Mononuclear cell (primary cell): ENCODE data around the gene LDB2. TPM values are rescaled to one million over a fixed set of nuclear protein-coding genes. Genes with fewer than 3 reads are reported as not detected.
"Not testable (repeated sequence)": the region's sequence is repeated elsewhere in the genome, so short reads cannot be mapped to it uniquely, and the experiment has no call there.

Source experiments
- H3K27me3 ChIP-seq: 2 replicates; pipeline ENCODE4 v1.6.0; 2011; ENCODE audit warnings: low read length, control low read depth; ENCODE audit not compliant: insufficient read depth
- H3K4me1 ChIP-seq: 2 replicates; pipeline ENCODE4 v1.5.1; 2011; ENCODE audit warnings: mild to moderate bottlenecking, low read length, control low read depth; ENCODE audit not compliant: insufficient read depth
- H3K4me3 ChIP-seq: 2 replicates; pipeline ENCODE4 v1.5.1; 2011; ENCODE audit warnings: mild to moderate bottlenecking, low read length, moderate library complexity
- H3K9me3 ChIP-seq: 2 replicates; pipeline ENCODE4 v1.5.1; 2011; ENCODE audit warnings: low read depth, mild to moderate bottlenecking, control low read depth, low read length
- total RNA-seq: library from RNA; depleted of rRNA; stranded (reverse); fragments of >200 nt; gene quantifications from one replicate; pipeline ENCODE4 v1.2.3, GENCODE V29; 2012

Gene LDB2
- total RNA-seq, 1 donor, result 0.52 TPM

DNA sequence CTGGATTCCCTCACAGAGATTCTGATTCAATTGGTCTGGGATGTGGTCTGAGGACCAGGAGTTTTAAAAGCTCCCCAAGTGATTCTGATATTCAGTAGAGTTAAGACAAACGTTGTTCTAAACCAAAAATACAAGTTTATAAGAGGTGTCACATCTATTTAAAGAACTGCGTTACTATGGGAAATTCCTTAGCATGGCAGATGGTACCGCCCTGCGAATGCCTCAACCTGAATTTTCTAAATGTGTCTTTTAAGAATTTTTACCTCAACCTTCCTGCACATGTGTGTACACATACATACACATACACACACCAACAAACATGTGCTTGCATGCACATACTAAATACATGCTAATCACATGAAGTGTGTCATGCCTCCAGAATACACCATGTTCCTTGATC, 343.3 kb downstream of the LDB2 start:
- H3K4me1 ChIP-seq, result no peaks in the 10 kb centered on the region
- H3K4me3 ChIP-seq, result no peak overlapping the region
- no peaks in the 10 kb centered on the region for H3K27me3 ChIP-seq
- H3K9me3 ChIP-seq, result no peaks in the 10 kb centered on the region

DNA sequence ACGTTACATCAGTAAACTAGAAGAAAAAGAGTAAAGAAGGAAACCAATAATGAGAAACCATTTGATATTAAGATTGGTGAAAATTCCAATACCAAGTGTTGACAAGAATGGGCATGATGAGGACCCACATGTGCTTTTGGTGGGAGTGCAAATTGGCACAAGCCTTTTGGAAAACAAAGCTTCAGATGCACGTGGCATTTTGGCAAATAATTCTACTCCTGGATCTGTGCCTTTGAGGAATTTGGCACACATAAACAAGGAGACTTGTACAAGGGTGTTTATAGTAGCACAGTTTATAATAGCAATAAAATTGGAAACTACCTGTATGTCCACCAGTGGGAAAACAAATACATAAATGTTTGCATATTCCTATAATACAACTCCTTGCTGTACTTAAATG, 347.9 kb downstream of the LDB2 start:
- no peaks in the 10 kb centered on the region for H3K4me1 ChIP-seq

DNA sequence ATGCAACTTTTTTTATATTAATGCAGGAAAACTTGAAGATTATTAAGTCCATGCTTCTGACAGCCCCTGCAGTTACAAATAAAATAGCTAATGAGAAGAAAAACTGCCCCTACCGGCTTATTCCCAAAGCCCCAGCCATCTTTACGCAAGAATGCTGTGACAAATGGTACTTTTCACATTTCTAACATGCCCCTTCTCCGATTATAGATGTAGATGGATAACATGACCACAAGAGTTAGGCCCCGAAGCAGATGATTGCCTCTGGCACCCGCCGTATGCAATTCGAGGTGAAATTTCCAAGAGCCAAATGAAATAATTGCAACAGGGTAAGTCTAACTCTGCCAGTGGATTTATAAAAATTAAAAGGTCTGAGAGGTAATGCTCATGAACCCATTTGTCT, 352.8 kb downstream of the LDB2 start:
- no peaks in the 10 kb centered on the region for H3K4me1 ChIP-seq
- H3K9me3 ChIP-seq, result no peaks in the 10 kb centered on the region
- H3K27me3 ChIP-seq, result no peaks in the 10 kb centered on the region

More for the DNA sequence above, 347.9 kb downstream of the LDB2 start:
- H3K27me3 ChIP-seq, result no peaks in the 10 kb centered on the region
- H3K4me3 ChIP-seq, result no peak overlapping the region
- H3K9me3 ChIP-seq, result no peaks in the 10 kb centered on the region

DNA sequence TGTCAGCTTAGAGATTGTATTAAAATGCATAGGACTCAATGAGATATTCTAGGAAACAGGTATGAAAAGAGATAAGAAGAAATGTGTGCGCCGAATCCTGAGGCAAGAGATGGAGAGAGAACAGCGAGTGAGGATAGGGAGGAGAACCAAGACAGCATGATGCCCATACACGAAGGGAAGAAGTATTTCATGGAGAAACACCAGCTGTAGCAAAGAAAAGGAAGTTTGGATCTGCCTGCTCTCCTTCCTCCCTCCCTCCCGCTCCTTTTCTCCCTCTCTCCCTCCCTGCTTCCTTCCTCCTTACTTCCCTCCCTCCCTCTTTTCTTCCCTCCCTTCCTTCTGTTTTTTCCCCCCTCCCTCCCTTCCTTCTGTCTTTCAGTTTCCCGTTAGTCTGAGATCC, 353.6 kb downstream of the LDB2 start:
- H3K9me3 ChIP-seq, result no peaks in the 10 kb centered on the region
- H3K4me1 ChIP-seq, result no peaks in the 10 kb centered on the region
- no peaks in the 10 kb centered on the region for H3K27me3 ChIP-seq
- H3K4me3 ChIP-seq, result no peak overlapping the region

More for the DNA sequence above, 352.8 kb downstream of the LDB2 start:
- H3K4me3 ChIP-seq, result no peak overlapping the region

DNA sequence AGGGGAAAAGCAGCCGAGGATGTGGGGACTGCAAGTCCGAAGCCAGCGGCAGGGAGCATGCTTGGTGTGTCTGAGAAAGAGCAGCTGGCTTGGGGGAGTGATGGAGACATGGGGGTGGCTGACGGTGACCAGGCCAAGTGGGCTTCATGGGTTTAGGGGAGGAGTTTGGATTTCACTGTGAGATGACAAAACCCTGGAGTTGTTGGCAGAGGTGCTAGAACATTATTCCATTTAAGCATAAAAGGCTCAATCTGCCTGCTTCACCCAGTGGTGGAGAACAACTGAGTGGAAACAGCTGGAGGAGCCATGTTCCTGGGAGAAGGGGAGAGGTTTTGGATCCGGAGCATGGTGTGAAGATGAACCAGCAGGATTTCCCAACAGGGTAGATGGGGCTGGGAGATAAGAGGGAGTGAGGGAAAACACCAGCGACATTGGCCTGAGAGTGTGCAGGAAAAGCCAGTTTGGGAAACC, 354.2 kb downstream of the LDB2 start:
- H3K4me3 ChIP-seq, result no peak overlapping the region
- no peaks in the 10 kb centered on the region for H3K27me3 ChIP-seq
- H3K4me1 ChIP-seq, result no peaks in the 10 kb centered on the region
- H3K9me3 ChIP-seq, result no peaks in the 10 kb centered on the region

DNA sequence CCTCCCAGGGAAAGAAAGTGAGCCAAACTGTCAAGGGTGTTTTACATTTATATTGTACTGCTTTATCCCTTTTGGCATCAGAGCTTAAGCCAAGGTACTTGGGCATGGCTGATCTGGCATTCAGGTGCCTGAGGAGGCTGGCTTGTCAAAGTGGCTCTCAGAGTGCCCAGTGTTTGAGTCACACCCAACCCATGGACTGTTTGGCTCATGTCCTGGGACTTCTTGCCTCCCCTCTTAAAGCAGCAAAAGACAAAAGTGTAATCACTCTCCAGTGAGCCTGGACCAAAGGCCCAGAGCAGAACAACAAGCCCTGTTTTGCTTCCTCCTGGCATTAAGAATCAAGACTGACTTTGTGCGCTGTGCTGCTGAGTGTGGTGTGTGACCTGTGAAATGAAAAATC, 360.5 kb downstream of the LDB2 start:
- Histone ChIP-seq H3K4me3 (no peak overlapping the region), H3K9me3 (no peaks in the 10 kb centered on the region), H3K4me1 (no peaks in the 10 kb centered on the region), H3K27me3 (no peaks in the 10 kb centered on the region)

DNA sequence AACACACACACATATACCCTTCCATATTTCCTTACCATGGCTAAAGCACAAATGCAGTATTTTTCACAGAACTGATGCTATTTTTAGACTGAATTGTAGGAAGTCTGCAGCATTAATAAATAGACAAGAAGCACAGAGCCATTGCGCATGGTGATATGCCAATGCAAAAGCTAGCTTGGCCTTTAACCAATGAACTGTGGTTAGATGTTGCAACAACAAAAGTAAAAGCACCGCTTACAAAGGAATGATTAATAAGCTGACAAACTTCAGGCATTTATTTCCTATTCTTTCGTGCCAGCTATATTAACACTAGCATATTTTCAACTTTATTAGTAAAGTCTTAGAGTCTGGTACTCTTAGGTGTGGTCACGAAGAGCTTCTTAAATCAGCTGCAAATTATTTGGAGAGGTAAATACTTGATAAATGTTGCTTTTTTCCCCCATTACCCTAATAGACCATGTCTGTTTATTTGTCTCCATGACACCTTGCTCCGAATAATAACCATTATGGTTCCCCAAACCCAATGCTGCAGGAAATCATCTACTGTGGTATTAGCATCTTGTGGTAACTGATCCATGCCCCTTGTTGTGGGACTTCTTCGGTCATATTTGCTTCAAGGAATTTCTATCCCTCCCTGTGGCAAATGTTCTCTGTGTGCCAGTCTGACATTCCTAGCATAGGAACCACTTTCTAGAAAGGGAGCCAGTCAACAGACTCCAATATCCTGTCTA, 366.0 kb downstream of the LDB2 start:
- no peak overlapping the region for H3K4me3 ChIP-seq
- no peaks in the 10 kb centered on the region for H3K4me1 ChIP-seq
- H3K9me3 ChIP-seq, result no peaks in the 10 kb centered on the region
- H3K27me3 ChIP-seq, result no peaks in the 10 kb centered on the region

DNA sequence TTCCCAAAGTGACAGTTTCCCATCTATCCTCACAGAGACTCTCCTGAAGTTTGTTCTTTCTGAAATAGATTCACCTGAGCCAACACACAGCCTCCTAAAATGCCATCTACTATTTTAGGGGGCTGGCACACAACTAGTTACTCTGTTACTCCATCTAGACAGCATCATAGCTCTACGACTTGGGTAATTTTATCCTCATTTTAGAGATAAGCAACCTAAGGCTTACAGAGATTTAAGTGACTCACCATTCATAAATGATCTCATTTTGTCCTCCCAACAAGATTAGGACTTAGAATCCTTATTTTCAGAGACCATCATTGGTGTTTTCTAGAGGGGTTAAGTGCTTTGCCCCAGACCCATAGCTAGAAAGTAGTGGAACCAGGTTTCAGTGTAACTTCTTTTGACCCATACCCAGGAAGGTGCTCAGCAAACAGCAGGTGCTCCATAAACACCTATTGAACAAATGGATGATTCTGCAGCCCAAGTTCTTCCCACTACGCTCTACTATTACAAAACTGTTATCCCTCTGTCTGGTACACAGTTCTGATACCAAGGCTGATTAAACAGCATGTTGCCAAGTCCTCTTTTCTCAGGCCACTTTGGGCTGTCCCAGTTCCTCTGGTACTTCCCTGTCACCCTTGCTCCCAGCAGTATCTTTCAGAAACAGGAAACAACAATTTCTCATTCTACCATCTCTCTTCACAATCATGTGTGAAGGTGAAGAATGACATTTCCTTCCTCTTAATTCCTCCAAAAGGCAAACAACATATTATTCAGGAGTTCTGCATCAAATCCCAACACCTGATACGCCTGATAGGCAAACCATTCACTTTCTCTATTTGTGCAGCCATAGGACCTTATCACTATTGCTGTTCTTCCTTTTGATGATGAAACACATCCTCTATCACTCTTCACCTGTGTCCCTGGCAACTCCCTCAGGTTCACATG, 367.5 kb downstream of the LDB2 start:
- Histone ChIP-seq H3K4me3 (no peak overlapping the region), H3K9me3 (no peaks in the 10 kb centered on the region), H3K27me3 (no peaks in the 10 kb centered on the region), H3K4me1 (no peaks in the 10 kb centered on the region)

DNA sequence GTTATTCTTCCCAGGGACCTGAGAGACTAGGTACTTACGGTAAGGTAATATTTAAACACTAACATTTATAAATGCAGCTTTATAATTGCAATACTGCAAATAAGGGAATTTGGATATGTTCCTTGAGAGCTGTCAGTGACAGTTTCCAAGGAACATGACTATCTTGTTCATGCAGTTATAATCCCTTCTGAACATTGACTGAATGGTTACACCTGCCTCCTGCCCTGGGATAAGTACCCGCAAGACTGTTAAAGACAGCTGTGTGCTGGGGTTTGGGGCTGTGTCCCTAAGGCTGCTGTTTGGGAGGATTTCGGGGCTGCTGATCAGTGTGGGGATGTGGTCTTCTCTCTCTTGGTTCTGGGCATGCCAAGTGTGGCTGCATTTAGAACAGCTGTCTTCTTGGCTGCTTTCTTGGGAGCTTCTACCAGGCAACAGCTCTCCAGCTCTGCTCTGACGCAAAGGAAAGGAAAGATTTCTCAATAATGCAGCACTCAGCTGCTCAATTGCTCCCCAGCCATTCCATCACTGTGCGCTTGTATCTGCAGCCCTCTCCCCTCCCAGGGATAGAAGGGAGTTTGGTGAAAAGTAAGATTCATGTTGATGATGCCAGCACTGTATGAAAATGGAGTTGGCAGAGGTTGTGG, 373.4 kb downstream of the LDB2 start:
- no peaks in the 10 kb centered on the region for H3K4me1 ChIP-seq
- H3K4me3 ChIP-seq, result no peak overlapping the region
- H3K27me3 ChIP-seq, result no peaks in the 10 kb centered on the region
- no peaks in the 10 kb centered on the region for H3K9me3 ChIP-seq

DNA sequence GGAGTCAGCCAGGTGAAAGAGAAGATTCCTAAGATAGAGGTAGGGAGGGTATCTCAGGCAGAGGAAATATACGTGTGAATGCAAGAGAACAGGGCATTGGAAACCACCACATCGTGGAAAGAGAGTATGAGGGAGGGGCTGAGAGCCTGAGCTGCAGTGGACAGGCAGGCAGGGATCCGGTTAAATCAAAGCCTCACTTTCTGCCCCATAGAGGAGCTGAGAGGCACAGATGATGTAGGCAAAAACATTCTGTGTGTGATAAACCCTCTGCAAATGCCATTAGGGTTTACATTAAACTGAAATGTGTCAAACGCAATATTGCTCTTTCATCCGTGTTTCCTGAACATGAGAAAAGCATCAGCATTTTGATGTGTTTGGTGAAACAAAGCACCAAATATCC, 374.0 kb downstream of the LDB2 start:
- Histone ChIP-seq H3K4me3 (no peak overlapping the region), H3K4me1 (no peaks in the 10 kb centered on the region), H3K9me3 (no peaks in the 10 kb centered on the region), H3K27me3 (no peaks in the 10 kb centered on the region)

DNA sequence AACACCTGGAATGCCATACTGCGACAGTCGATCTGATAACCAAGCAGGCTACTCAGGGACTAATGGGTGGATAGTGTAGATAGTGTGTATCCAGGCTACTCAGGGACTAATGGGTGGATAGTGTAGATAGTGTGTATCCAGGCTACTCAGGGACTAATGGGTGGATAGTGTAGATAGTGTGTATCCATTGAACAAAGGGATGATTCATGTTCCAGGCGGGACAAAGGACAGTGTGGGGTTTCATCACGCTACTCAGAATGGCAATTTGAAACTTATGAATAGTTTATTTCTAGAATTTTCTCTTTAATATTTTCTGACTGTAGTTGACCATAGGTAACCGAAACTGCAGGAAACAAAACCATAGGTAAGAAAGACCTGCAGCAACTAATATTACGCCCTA, 374.9 kb downstream of the LDB2 start:
- not testable (repeated sequence) for H3K4me3 ChIP-seq, H3K9me3 ChIP-seq, H3K4me1 ChIP-seq, H3K27me3 ChIP-seq

DNA sequence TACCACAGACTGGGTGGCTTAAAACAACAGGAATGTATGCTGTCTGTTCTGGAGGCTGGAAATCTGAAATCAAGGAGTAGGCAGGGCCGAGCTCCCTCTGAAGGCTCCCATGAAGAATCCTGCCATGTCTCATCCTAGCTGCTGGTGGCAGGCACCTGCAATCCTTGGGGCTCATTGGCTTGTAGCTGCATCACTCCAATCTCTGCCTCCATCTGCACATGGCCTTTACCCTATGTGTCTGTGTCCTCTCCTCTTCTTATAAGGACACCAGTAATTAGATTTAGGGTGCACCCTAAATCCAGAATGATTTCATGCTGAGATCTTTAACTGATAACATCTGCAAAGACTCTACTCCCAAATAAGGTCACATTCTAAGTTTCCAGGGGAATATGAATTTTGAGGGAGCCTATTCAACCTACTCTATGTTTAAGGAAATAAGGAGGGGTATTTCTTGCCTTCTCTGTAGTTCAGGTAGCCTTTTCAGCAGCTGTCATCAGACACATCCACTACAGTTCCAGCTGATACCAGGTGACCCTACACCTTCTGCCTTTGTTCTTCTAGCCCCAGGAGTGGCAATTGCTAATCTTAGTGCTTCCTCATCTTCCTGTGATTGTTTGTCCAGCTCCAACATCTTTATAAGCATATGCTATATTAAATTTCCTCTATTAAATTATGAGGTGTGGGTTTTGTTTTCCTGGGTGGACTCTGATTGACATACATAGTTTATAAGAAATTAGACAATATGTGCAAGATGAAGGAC, 377.1 kb downstream of the LDB2 start:
- Histone ChIP-seq H3K4me3 (no peak overlapping the region), H3K27me3 (no peaks in the 10 kb centered on the region), H3K4me1 (no peaks in the 10 kb centered on the region), H3K9me3 (no peaks in the 10 kb centered on the region)

DNA sequence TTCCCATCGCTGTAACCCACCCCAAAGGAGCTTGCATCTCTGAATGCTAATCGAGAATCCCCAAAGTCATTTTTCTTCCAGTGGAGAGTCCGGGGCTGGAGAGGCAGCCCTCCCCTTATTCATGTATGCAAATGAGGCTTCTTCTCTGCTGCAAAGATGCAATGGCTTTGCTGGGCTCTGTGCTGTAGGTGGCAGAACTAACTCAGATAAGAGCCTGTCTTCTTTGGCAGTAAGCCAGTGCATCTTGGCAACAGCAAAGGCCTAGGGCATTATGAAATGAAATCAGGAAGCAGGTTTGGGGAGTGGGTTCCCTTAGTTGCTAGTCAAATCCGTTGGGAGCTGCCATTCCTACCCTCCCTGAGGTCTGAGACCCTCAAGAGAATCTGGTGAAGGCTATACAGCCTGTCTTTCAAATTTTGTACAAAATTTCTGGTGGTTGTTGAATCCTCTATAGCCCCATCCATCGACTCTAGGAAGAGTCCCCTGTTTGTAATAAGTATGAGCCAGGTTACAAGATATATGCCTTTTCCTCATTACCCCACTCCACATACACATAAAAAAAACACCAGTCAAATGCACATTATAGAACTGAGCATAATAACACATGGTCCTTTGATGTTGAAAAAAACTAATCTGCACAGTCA, 381.5 kb downstream of the LDB2 start:
- Histone ChIP-seq H3K4me1 (no peaks in the 10 kb centered on the region), H3K27me3 (no peaks in the 10 kb centered on the region), H3K9me3 (no peaks in the 10 kb centered on the region), H3K4me3 (no peak overlapping the region)

DNA sequence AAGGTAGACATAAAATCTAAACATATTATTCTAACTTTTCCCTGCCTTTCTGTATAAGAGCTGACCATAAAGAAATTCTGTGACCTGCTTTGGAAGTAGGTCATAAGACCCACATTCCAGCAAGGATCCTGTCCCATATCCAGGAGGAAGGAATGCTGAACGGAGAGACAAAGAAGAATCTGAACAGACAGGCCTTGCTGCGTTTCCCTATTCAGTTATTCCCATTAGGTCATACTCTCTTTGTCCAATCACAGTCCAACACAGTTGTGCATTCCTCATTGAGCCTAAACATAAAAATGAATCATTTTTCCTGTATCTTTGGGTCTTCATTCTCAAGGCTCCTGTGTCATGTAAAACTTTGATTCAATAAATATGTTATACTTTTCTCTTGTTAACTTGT, 384.6 kb downstream of the LDB2 start:
- Histone ChIP-seq H3K4me1 (no peaks in the 10 kb centered on the region), H3K9me3 (peaks cover 9% of the 10 kb centered on the region), H3K4me3 (no peak overlapping the region), H3K27me3 (no peaks in the 10 kb centered on the region)
